ENCODE results near the gene ACKR3.

ACKR3 gene

DNA sequence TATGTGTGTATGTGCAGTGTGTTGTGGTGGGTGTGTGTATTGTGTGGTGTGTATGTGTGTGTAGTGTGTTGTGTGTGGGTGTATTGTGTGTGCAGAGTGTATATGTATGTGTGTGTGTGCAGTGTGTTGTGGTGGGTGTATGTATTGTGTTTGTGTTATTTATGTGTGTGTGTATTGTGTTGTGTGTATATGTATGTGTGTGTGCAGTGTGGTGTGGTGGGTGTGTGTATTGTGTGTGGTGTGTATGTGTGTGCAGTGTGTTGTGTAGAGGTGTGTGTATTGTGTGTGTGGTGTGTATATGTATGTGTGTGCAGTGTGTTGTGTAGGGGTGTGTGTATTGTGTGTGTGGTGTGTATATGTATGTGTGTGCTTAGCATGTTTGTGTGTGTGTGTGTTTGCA is 24.3 kb downstream of the ACKR3 start:
- POLR2A ChIA-PET (ENCODE audit: low non-redundant PET) = no interaction called here
- no peak for DNase-seq (ENCODE audit: low spot score)

DNA sequence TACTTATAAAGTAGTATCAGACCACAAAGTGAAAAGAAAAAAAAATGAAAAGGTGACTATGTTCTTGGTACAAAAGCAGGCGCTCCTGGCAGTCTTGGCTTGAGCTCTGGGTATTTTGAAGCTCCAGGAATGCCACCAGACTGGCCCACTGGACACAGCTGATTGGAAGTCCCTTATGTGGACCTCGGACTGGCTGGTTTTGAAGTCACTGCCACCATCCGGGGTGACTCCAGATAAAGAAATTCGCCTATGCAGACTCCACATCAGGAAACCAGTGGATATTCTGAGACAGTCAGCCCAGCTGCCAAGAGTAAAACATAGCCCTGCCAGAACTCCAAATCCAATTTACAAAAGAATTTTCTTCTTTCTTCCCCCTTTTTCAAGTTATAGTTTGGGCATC is 28.0 kb downstream of the ACKR3 start:
- CTCF ChIA-PET = no interaction called here
- POLR2A ChIA-PET (ENCODE audit: low non-redundant PET) = no interaction called here
- TF ChIP-seq, protein P1, sequence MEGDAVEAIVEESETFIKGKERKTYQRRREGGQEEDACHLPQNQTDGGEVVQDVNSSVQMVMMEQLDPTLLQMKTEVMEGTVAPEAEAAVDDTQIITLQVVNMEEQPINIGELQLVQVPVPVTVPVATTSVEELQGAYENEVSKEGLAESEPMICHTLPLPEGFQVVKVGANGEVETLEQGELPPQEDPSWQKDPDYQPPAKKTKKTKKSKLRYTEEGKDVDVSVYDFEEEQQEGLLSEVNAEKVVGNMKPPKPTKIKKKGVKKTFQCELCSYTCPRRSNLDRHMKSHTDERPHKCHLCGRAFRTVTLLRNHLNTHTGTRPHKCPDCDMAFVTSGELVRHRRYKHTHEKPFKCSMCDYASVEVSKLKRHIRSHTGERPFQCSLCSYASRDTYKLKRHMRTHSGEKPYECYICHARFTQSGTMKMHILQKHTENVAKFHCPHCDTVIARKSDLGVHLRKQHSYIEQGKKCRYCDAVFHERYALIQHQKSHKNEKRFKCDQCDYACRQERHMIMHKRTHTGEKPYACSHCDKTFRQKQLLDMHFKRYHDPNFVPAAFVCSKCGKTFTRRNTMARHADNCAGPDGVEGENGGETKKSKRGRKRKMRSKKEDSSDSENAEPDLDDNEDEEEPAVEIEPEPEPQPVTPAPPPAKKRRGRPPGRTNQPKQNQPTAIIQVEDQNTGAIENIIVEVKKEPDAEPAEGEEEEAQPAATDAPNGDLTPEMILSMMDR (conservative IDR thresholded peaks at IDR 0.05; ENCODE audit: low read depth) = no peak
- no peak overlapping the region for H3K27ac ChIP-seq
- DNase-seq (ENCODE audit: low spot score) = no peak

More for the DNA sequence above, 24.3 kb downstream of the ACKR3 start:
- CTCF ChIA-PET = no interaction called here
- TF ChIP-seq, protein P1 (conservative IDR thresholded peaks at IDR 0.05; ENCODE audit: low read depth) = no peak
- H3K27ac ChIP-seq = no peak overlapping the region

DNA sequence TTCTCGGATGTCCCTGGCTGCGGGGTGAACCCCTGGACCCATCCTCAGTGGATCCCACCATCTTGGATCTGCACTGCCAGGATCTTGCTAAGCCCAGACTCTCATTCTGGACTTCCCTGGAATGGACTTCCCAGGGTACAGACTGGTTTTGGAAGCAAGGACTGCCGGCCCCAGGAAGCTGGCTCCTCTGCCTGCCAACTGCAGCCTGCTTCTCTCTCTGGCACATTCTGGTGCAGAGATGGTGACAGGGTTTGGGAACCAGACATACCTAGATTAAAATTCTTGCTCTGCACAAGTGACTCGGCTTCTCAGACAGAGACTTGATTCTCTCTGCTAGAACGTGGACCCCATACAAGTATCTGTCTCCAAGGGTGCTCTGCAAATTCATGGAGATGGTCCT is 29.4 kb downstream of the ACKR3 start:
- CTCF ChIA-PET = interaction anchor here (0.6 kb wide), 1 partner anchor 28 kb away, joined by 3 read pairs; no protein-coding TSS in a partner anchor
- H3K27ac ChIP-seq = no peak overlapping the region
- POLR2A ChIA-PET (ENCODE audit: low non-redundant PET) = no interaction called here
- TF ChIP-seq, protein P1 (conservative IDR thresholded peaks at IDR 0.05; ENCODE audit: low read depth) = no peak
- no peak for DNase-seq (ENCODE audit: low spot score)

DNA sequence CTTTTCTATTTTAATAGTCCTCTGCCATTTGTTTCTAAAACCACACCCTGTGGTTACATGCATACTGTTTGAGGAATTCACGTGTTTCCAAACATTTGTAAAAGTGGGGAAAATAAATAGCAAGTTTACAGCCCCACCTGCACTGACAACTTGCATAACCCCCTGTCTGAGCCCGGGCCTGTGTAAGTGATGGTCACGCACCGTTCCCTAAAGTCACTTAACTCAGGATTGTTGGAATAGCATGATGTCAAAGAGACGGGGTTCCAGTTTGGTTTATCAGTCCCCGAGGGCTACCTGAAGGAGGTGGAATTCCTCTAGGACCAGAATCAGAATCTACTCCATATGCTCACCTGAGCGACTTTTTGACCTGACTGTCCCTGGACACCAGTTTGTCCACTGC is 30.5 kb downstream of the ACKR3 start:
- ChIA-PET POLR2A (ENCODE audit: low non-redundant PET) (no interaction called here), CTCF (no interaction called here)
- no peak for DNase-seq (ENCODE audit: low spot score)
- no peak overlapping the region for H3K27ac ChIP-seq
- TF ChIP-seq, protein P1 (conservative IDR thresholded peaks at IDR 0.05; ENCODE audit: low read depth) = no peak

DNA sequence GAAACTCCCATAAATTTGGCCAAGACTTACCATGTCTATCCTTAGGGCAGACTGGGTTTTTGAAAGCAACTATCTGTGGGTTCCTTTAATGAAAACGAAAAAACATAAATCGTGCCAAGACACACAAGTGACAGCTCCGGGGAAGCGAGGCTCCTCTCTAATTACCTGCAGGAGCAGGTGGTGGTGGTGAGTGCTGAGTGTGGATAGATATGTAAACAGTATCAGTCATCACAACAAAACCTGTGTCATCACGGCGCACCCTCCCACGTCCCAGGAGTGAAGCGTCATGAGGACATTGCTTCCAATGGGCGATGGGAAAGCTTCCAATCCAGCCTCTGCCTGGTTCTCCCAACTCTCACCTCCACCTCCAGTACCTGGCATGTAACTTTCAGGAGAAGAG is 31.3 kb downstream of the ACKR3 start:
- TF ChIP-seq, protein P1 (conservative IDR thresholded peaks at IDR 0.05; ENCODE audit: low read depth) = no peak
- POLR2A ChIA-PET (ENCODE audit: low non-redundant PET) = interaction anchor here (0.5 kb wide), 1 partner anchor 16 kb away, joined by 3 read pairs; no protein-coding TSS in a partner anchor
- CTCF ChIA-PET = interaction anchor here (0.7 kb wide), 1 partner anchor 23 kb away, joined by 3 read pairs; no protein-coding TSS in a partner anchor
- DNase-seq (ENCODE audit: low spot score) = peak; percentile 48
- no peak overlapping the region for H3K27ac ChIP-seq

DNA sequence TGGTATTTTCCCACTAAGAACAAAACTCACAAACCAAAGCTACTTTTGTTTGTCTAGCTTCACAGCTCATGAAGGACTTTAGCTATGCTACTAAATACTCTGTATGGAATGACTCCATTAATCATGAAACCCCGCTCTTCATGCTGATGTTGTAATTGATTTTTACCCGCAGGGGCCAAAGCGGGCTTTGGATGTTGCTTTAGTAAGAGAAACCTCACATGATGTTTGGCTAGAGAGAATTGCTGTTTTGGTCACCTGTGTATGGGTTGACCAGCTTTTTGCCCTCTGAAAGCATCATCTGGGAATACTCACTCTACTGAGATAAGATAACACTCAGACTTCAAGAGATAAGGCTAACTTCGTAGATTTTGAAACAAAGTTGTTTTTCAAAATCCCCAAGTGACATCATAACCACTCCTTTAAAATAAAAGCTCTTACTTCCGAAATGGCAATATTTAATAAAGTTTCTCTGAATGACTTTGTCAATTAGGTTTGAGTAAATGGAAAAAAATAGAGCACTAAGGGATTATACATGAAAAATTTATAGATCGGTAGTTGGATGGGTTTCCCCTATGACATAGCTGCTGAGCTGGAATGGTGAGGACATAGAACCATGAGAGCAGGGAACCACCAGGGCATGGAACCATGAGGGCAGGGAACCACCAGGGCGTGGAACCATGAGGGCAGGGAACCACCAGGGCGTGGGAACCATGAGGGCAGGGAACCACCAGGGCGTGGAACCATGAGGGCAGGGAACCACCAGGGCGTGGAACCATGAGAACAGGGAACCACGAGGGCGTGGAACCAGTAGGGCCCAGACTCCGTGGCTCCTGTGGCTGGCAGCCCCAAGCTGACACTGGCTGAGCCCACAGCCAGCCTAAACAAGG is 31.9 kb downstream of the ACKR3 start:
- CTCF ChIA-PET = interaction anchor here (0.7 kb wide), 1 partner anchor 24 kb away, joined by 3 read pairs; no protein-coding TSS in a partner anchor
- POLR2A ChIA-PET (ENCODE audit: low non-redundant PET) = interaction anchor here (0.5 kb wide), 1 partner anchor 17 kb away, joined by 3 read pairs; no protein-coding TSS in a partner anchor
- TF ChIP-seq, protein P1 (conservative IDR thresholded peaks at IDR 0.05; ENCODE audit: low read depth) = no peak
- DNase-seq (ENCODE audit: low spot score) = no peak
- H3K27ac ChIP-seq = no peak overlapping the region
